CD14-positive monocyte (primary cell): ENCODE measurements around the gene P2RX3. TPM values are rescaled to one million over a fixed set of nuclear protein-coding genes. Genes with fewer than 3 reads are reported as not detected.
A peak's percentile ranks its signal among the peaks of the same experiment; 100 is the strongest.

Experiments
- DNase-seq, 3 donors: peaks; one replicate each; pipeline ENCODE4 v3.0.0-alpha.2; 2011 to 2022
- H2AFZ ChIP-seq: 2 replicates; pipeline ENCODE4 v1.6.0; 2012; ENCODE audit warnings: mild to moderate bottlenecking, low read depth, low read length, inconsistent platforms; ENCODE audit not compliant: insufficient read depth, poor library complexity, severe bottlenecking
- H3K27ac ChIP-seq, 2 donors: 1 replicate in 1 of 2; 2 replicates in 1 of 2; pipeline ENCODE4 v1.5.1; 2012 to 2013; ENCODE audit warnings: low read length in 2 of 2, control low read depth in 1 of 2, inconsistent platforms in 1 of 2, low read depth in 1 of 2, mild to moderate bottlenecking in 1 of 2
- H3K27me3 ChIP-seq, 2 donors: one replicate each; pipeline versions ENCODE4 v1.6.0 to v1.6.1; 2011 to 2013; ENCODE audit warnings: low read length in 2 of 2; ENCODE audit not compliant: control insufficient read depth in 2 of 2, insufficient read depth in 2 of 2
- H3K36me3 ChIP-seq, 2 donors: replicated peaks in 1 of 2; 1 replicate in 1 of 2; 2 replicates in 1 of 2; pipeline versions ENCODE4 v1.5.1 to v1.6.1; 2012 to 2013; ENCODE audit warnings: low read length in 2 of 2, control low read depth in 1 of 2, inconsistent platforms in 1 of 2, mild to moderate bottlenecking in 1 of 2; ENCODE audit not compliant: insufficient read depth in 2 of 2, control insufficient read depth in 1 of 2
- H3K4me1 ChIP-seq, 2 donors: 1 replicate in 1 of 2; 2 replicates in 1 of 2; pipeline versions ENCODE4 v1.5.1 to v1.6.1; 2012 to 2013; ENCODE audit warnings: low read length in 2 of 2, control low read depth in 1 of 2, inconsistent platforms in 1 of 2, mild to moderate bottlenecking in 1 of 2, moderate library complexity in 1 of 2; ENCODE audit not compliant: insufficient read depth in 2 of 2, control insufficient read depth in 1 of 2
- H3K4me2 ChIP-seq: replicated peaks from 2 replicates; pipeline ENCODE3; 2012; ENCODE audit warnings: low read length, moderate library complexity, mild to moderate bottlenecking; ENCODE audit not compliant: poor library complexity, severe bottlenecking; ENCODE audit errors: extremely low read depth
- H3K4me3 ChIP-seq, 3 experiments: fragments of 200-600 bp in 1 of 3; sonication (generic) in 1 of 3; replicated peaks in 1 of 3; 1 replicate in 2 of 3; 2 replicates in 1 of 3; pipeline ENCODE4 v1.5.1; 2011 to 2013; ENCODE audit warnings: low read length in 3 of 3, mild to moderate bottlenecking in 3 of 3, control low read depth in 2 of 3, low read depth in 2 of 3, inconsistent platforms in 1 of 3, moderate library complexity in 1 of 3
- H3K79me2 ChIP-seq: 2 replicates; pipeline ENCODE4 v1.6.0; 2012; ENCODE audit warnings: mild to moderate bottlenecking, control low read depth, inconsistent platforms, low read length, moderate library complexity; ENCODE audit not compliant: insufficient read depth
- H3K9ac ChIP-seq: 2 replicates; pipeline ENCODE4 v1.6.0; 2017; ENCODE audit warnings: low read length, mild to moderate bottlenecking; ENCODE audit not compliant: insufficient read depth, poor library complexity, severe bottlenecking
- H3K9me3 ChIP-seq, 2 donors: replicated peaks in 1 of 2; 1 replicate in 1 of 2; 2 replicates in 1 of 2; pipeline versions ENCODE4 v1.5.1 to v1.6.1; 2012 to 2013; ENCODE audit warnings: low read length in 2 of 2, control low read depth in 1 of 2; ENCODE audit not compliant: control insufficient read depth in 1 of 2, insufficient read depth in 1 of 2
- H4K20me1 ChIP-seq: 2 replicates; pipeline ENCODE4 v1.6.0; 2012; ENCODE audit warnings: mild to moderate bottlenecking, low read length, control low read depth, moderate library complexity; ENCODE audit not compliant: insufficient read depth
- H3K27ac Mint-ChIP-seq, 7 donors: one replicate each; pipeline ENCODE4 v1.8.0; 2020; ENCODE audit warnings: mild to moderate bottlenecking in 7 of 7, mixed read lengths in 7 of 7, moderate library complexity in 6 of 7, inconsistent platforms in 2 of 7
- H3K27me3 Mint-ChIP-seq, 3 donors: one replicate each; pipeline ENCODE4 v1.8.0; 2021 to 2022; ENCODE audit warnings: low read depth in 3 of 3, mild to moderate bottlenecking in 3 of 3, mixed read lengths in 3 of 3, moderate library complexity in 3 of 3, inconsistent platforms in 1 of 3
- H3K36me3 Mint-ChIP-seq, 2 donors: one replicate each; pipeline ENCODE4 v1.8.0; 2020; ENCODE audit warnings: mixed read lengths in 2 of 2, inconsistent platforms in 1 of 2, mild to moderate bottlenecking in 1 of 2
- H3K4me1 Mint-ChIP-seq: one replicate; pipeline ENCODE4 v1.8.0; 2020; ENCODE audit warnings: mild to moderate bottlenecking, mixed read lengths
- H3K4me3 Mint-ChIP-seq, 2 donors: one replicate each; pipeline ENCODE4 v1.8.0; 2020; ENCODE audit warnings: mild to moderate bottlenecking in 2 of 2, mixed read lengths in 2 of 2, moderate library complexity in 1 of 2
- H3K9me3 Mint-ChIP-seq, 7 donors: one replicate each; pipeline ENCODE4 v1.8.0; 2020 to 2022; ENCODE audit warnings: mixed read lengths in 7 of 7, mild to moderate bottlenecking in 6 of 7, moderate library complexity in 6 of 7, inconsistent platforms in 2 of 7
- CTCF ChIP-seq: fragments of 200-600 bp; IDR thresholded peaks from one replicate; pipeline ENCODE4 v1.8.0; 2022; ENCODE audit warnings: antibody characterized with exemption, mild to moderate bottlenecking
- WGBS: methylation state at CpG from one replicate; pipeline ENCODE4 v1.1.5; 2013; ENCODE audit warnings: missing lambda C conversion rate; ENCODE audit not compliant: insufficient coverage; 5-methylcytosine and 5-hydroxymethylcytosine counted together
- intact Hi-C, 2 donors: fragments of 100-400 bp; cut with micrococcal nuclease; formaldehyde crosslinking; loops; one replicate each; pipeline versions ENCODE4 v1.15.0 to v1.15.1; 2023
- polyA plus RNA-seq, 3 donors: library from polyadenylated mRNA; depleted of rRNA in 1 of 3; unstranded in 2 of 3; stranded (reverse) in 1 of 3; fragments of 300-500 nt in 2 of 3; fragments of >200 nt in 1 of 3; fragmentation: Illumina TruSeq in 2 of 3; gene quantifications; 1 replicate in 2 of 3; 2 replicates in 1 of 3; pipeline ENCODE4 v1.2.3, GENCODE V29; 2012 to 2021

Gene P2RX3
- polyA plus RNA-seq, 3 donors: not detected

- Histone ChIP-seq H3K79me2 (peaks cover 12% of the 10 kb centered on the region), H3K4me1 (peaks cover 25 to 26% of the 10 kb centered on the region in 2 donors), H3K9ac (no peak overlapping the region), H3K36me3 (peaks cover 61 to 73% of the 10 kb centered on the region in 2 donors), H3K4me2 (no peak overlapping the region), H2AFZ (no peak overlapping the region), H3K27me3 (no peaks in the 10 kb centered on the region), H4K20me1 (peaks cover 64% of the 10 kb centered on the region), H3K9me3 (peaks cover 0 to 8% of the 10 kb centered on the region in 2 donors), H3K27ac (peak overlapping the region in 1 of 2 donors; percentile 63), H3K4me3 (no peak overlapping the region)
- Mint-ChIP-seq H3K4me3 (no peak overlapping the region), H3K4me1 (peaks cover 34% of the 10 kb centered on the region), H3K27ac (peak overlapping the region in 3 of 7 donors; percentile 5 to 77 (median 21)), H3K27me3 (peaks cover 0 to 3% (median 2%) of the 10 kb centered on the region in 3 donors), H3K36me3 (peaks cover 69 to 74% of the 10 kb centered on the region in 2 donors), H3K9me3 (peaks cover 4 to 11% (median 8%) of the 10 kb centered on the region in 7 donors)
- 94% methylated on average over 5 of the region's 8 CpGs for WGBS
- no peak for DNase-seq
- intact Hi-C loops: no loop called here
- no peak for TF ChIP-seq CTCF
Measured at GRCh38 chr11:57407941-57408475, 69.9 kb downstream of the P2RX3 start.

- Histone ChIP-seq H3K4me3 (no peak overlapping the region), H3K27ac (peak overlapping the region in 1 of 2 donors; percentile 63), H3K4me1 (peaks cover 25 to 26% of the 10 kb centered on the region in 2 donors), H2AFZ (no peak overlapping the region), H3K27me3 (no peaks in the 10 kb centered on the region), H3K9me3 (peaks cover 0 to 1% of the 10 kb centered on the region in 2 donors), H3K36me3 (peaks cover 68 to 80% of the 10 kb centered on the region in 2 donors), H4K20me1 (peaks cover 71% of the 10 kb centered on the region), H3K9ac (no peak overlapping the region), H3K79me2 (peaks cover 20% of the 10 kb centered on the region), H3K4me2 (no peak overlapping the region)
- H3K9me3 Mint-ChIP-seq: peaks cover 0 to 5% (median 2%) of the 10 kb centered on the region in 7 donors
- intact Hi-C loops: no loop called here
- WGBS: 33% methylated on average over 2 of the region's 2 CpGs
- H3K4me3 Mint-ChIP-seq: no peak overlapping the region
- H3K27ac Mint-ChIP-seq: peak overlapping the region in 4 of 7 donors; percentile 6 to 70 (median 40)
- no peak for DNase-seq
- H3K36me3 Mint-ChIP-seq: peaks cover 77 to 82% of the 10 kb centered on the region in 2 donors
- no peak for TF ChIP-seq CTCF
- peaks cover 0 to 5% (median 4%) of the 10 kb centered on the region in 3 donors for H3K27me3 Mint-ChIP-seq
- peaks cover 32% of the 10 kb centered on the region for H3K4me1 Mint-ChIP-seq
Measured at GRCh38 chr11:57408771-57409170, 70.6 kb downstream of the P2RX3 start.
